Activated CD8-positive, alpha-beta T cell treated with anti-CD3 and anti-CD28 coated beads for 36 hours (primary cell): Measurements from ENCODE around the gene PTPRD. TPM values are rescaled to one million over a fixed set of nuclear protein-coding genes. Genes with fewer than 3 reads are reported as not detected.

Experiments
- ATAC-seq: fragments of 200-7000 bp; cut with Tn5 transposase; one replicate; pipeline ENCODE4 v1.10.0; 2021; ENCODE audit warnings: mild to moderate bottlenecking, moderate library complexity
- CTCF ChIA-PET: fragments of 350-600 bp; sonication (Branson Sonifier 250); formaldehyde crosslinking; loops from one replicate; lab custom pipeline; 2021; ENCODE audit warnings: antibody characterized with exemption; lab: Charles Lee
- POLR2A ChIA-PET: fragments of 350-600 bp; sonication (Branson Sonifier 250); formaldehyde crosslinking; loops from one replicate; lab custom pipeline; 2021; ENCODE audit warnings: antibody characterized with exemption; lab: Charles Lee
- DNase-seq: peaks from one replicate; pipeline ENCODE4 v3.0.0-alpha.2; 2020
- H3K27ac Mint-ChIP-seq: one replicate; pipeline ENCODE4 v1.8.0; 2021; ENCODE audit warnings: mild to moderate bottlenecking, mixed read lengths
- H3K27me3 Mint-ChIP-seq: one replicate; pipeline ENCODE4 v1.8.0; 2021; ENCODE audit warnings: mixed read lengths
- H3K36me3 Mint-ChIP-seq: one replicate; pipeline ENCODE4 v1.8.0; 2021; ENCODE audit warnings: low read depth, mixed read lengths
- H3K4me1 Mint-ChIP-seq: one replicate; pipeline ENCODE4 v1.8.0; 2021; ENCODE audit warnings: low read depth, mixed read lengths
- H3K4me3 Mint-ChIP-seq: one replicate; pipeline ENCODE4 v1.8.0; 2021; ENCODE audit warnings: mild to moderate bottlenecking, moderate library complexity, mixed read lengths
- H3K9me3 Mint-ChIP-seq: one replicate; pipeline ENCODE4 v1.8.0; 2021; ENCODE audit warnings: mixed read lengths
- CTCF ChIP-seq: fragments of 200-600 bp; IDR thresholded peaks from one replicate; pipeline ENCODE4 v1.8.0; 2022; ENCODE audit warnings: antibody characterized with exemption, mild to moderate bottlenecking
- intact Hi-C: fragments of 100-400 bp; cut with micrococcal nuclease; formaldehyde crosslinking; loops from one replicate; pipeline ENCODE4 v1.10.0; 2022
- total RNA-seq, 2 experiments: library from RNA; stranded (reverse); gene quantifications; one replicate each; pipeline ENCODE4 v1.2.3, GENCODE V29; 2021

Gene PTPRD
- total RNA-seq, 2 experiments from 2014 or later: not detected

GRCh38 chr9:9996259-9996658 lies 616.5 kb downstream of the PTPRD start:
- TF ChIP-seq CTCF: no peak
- DNase-seq (no peak), ATAC-seq (no peak)
- intact Hi-C loops: no loop called here
- H3K27ac Mint-ChIP-seq: no peak overlapping the region
- ChIA-PET CTCF (no interaction called here), POLR2A (no interaction called here)
- H3K4me1 Mint-ChIP-seq: no peaks in the 10 kb centered on the region
- H3K27me3 Mint-ChIP-seq: no peaks in the 10 kb centered on the region
- H3K9me3 Mint-ChIP-seq: peaks cover 6% of the 10 kb centered on the region
- no peak overlapping the region for H3K4me3 Mint-ChIP-seq
- H3K36me3 Mint-ChIP-seq: no peaks in the 10 kb centered on the region

GRCh38 chr9:9992936-9993335 lies 619.9 kb downstream of the PTPRD start:
- H3K4me1 Mint-ChIP-seq: no peaks in the 10 kb centered on the region
- DNase-seq: no peak
- CTCF ChIA-PET: no interaction called here

GRCh38 chr9:9973062-9973461 lies 639.7 kb downstream of the PTPRD start:
- no peaks in the 10 kb centered on the region for H3K4me1 Mint-ChIP-seq
- DNase-seq (no peak), ATAC-seq (no peak)
- POLR2A ChIA-PET: no interaction called here
- H3K36me3 Mint-ChIP-seq: no peaks in the 10 kb centered on the region
- no peak for TF ChIP-seq CTCF
- H3K27ac Mint-ChIP-seq: no peak overlapping the region
- no peak overlapping the region for H3K4me3 Mint-ChIP-seq
- CTCF ChIA-PET: interaction anchor here (0.9 kb wide), 1 partner anchor 30 kb away, joined by 3 read pairs; no protein-coding TSS in a partner anchor
- intact Hi-C loops: no loop called here
- H3K27me3 Mint-ChIP-seq: no peaks in the 10 kb centered on the region
- peaks cover 3% of the 10 kb centered on the region for H3K9me3 Mint-ChIP-seq

More at GRCh38 chr9:9992936-9993335, 619.9 kb downstream of the PTPRD start:
- POLR2A ChIA-PET: no interaction called here
- intact Hi-C loops: no loop called here
- Mint-ChIP-seq H3K4me3 (no peak overlapping the region), H3K27me3 (no peaks in the 10 kb centered on the region), H3K27ac (no peak overlapping the region), H3K9me3 (peaks cover 4% of the 10 kb centered on the region), H3K36me3 (no peaks in the 10 kb centered on the region)
- no peak for ATAC-seq
- TF ChIP-seq CTCF: no peak

- no peak overlapping the region for H3K4me3 Mint-ChIP-seq
- no peaks in the 10 kb centered on the region for H3K4me1 Mint-ChIP-seq
- ChIA-PET POLR2A (no interaction called here), CTCF (no interaction called here)
- H3K27ac Mint-ChIP-seq: no peak overlapping the region
- no peaks in the 10 kb centered on the region for H3K36me3 Mint-ChIP-seq
- DNase-seq (no peak), ATAC-seq (no peak)
- intact Hi-C loops: no loop called here
- H3K27me3 Mint-ChIP-seq: no peaks in the 10 kb centered on the region
- peaks cover 3% of the 10 kb centered on the region for H3K9me3 Mint-ChIP-seq
- TF ChIP-seq CTCF: no peak
Measured at GRCh38 chr9:9970514-9970913, 642.3 kb downstream of the PTPRD start.

- H3K27ac Mint-ChIP-seq: no peak overlapping the region
- ATAC-seq (no peak), DNase-seq (no peak)
- H3K36me3 Mint-ChIP-seq: no peaks in the 10 kb centered on the region
- H3K9me3 Mint-ChIP-seq: no peaks in the 10 kb centered on the region
- ChIA-PET POLR2A (no interaction called here), CTCF (interaction anchor here (0.6 kb wide), 1 partner anchor 19 kb away, joined by 3 read pairs; no protein-coding TSS in a partner anchor)
- TF ChIP-seq CTCF: no peak
- H3K27me3 Mint-ChIP-seq: no peaks in the 10 kb centered on the region
- H3K4me1 Mint-ChIP-seq: no peaks in the 10 kb centered on the region
- intact Hi-C loops: no loop called here
- no peak overlapping the region for H3K4me3 Mint-ChIP-seq
Measured at GRCh38 chr9:9963841-9964240, 649.0 kb downstream of the PTPRD start.
